Suprapubic skin (tissue), 4 donors: ENCODE data around the gene HOXD12.

Source experiments
- POLR2A ChIP-seq, 2 donors: fragments of 450-650 bp; IDR thresholded peaks; one replicate each; pipeline ENCODE4 v1.6.1; 2017; ENCODE audit warnings: antibody characterized with exemption in 2 of 2, mild to moderate bottlenecking in 2 of 2, moderate library complexity in 2 of 2
- POLR2AphosphoS5 ChIP-seq, 3 donors: sonication (generic); formaldehyde crosslinking; IDR thresholded peaks; one replicate each; pipeline ENCODE4 v1.6.1; 2017; ENCODE audit warnings: antibody characterized with exemption in 3 of 3
- TF ChIP-seq, protein P1 (sequence below), 2 donors: fragments of 200-600 bp in 1 of 2; fragments of 450-650 bp in 1 of 2; sonication (generic) in 1 of 2; IDR thresholded peaks; one replicate each; pipeline ENCODE4 v1.5.1; 2016 to 2019; ENCODE audit warnings: antibody characterized with exemption in 2 of 2, mild to moderate bottlenecking in 1 of 2, moderate library complexity in 1 of 2

DNA sequence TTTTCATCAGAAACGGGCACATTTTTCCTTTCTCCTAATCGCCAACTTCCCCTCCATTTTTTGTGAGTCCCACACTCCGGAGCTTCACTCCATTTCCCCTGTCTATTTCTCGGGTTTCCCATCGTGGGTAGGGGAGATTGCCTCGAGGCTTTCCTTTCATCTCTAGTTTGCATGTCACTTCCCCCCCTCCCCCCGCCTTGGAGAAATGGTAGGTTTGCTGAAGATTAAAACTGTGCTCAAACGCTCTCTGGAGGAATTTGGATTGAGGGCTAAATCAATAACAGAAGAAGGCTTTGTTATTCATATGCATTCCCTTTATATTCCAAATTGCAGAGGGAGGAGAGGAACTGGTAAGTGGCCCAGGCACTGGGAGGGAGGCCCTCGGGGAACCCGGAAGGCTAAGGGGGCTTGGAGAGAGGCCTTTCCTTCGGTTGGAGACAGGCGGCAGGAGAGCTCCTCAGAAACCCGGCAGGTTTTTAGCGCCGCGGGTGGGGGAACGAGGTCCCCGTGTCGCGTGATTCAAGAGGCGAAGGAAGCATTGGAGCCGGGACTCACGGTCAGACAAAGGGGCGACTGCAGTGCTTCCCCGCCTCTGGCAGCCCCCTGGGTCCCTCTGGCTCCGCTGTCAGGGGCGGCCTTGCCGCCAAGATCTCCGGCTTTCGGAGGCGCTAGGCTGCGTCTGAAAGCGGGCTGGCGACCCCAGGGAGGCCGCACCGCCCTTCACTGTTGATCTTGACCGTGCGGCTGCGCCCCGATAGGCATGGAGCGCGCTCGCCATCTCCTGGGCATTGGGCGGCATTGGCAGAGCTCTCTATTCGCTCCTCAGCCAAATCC lies 2.4 kb upstream of the HOXD12 start:
- TF ChIP-seq POLR2A (IDR thresholded peaks at IDR 0.05) (no peak), POLR2AphosphoS5 (IDR thresholded peaks at IDR 0.05) (no peak)
- TF ChIP-seq, protein P1, sequence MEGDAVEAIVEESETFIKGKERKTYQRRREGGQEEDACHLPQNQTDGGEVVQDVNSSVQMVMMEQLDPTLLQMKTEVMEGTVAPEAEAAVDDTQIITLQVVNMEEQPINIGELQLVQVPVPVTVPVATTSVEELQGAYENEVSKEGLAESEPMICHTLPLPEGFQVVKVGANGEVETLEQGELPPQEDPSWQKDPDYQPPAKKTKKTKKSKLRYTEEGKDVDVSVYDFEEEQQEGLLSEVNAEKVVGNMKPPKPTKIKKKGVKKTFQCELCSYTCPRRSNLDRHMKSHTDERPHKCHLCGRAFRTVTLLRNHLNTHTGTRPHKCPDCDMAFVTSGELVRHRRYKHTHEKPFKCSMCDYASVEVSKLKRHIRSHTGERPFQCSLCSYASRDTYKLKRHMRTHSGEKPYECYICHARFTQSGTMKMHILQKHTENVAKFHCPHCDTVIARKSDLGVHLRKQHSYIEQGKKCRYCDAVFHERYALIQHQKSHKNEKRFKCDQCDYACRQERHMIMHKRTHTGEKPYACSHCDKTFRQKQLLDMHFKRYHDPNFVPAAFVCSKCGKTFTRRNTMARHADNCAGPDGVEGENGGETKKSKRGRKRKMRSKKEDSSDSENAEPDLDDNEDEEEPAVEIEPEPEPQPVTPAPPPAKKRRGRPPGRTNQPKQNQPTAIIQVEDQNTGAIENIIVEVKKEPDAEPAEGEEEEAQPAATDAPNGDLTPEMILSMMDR (IDR thresholded peaks at IDR 0.05), result peak; percentile 14 to 81
